ENCODE data around the gene MYO15B.

GRCh38 chr17:75559958-75560533 lies 27.6 kb upstream of the MYO15B start:
- no peak for TF ChIP-seq CTCF (IDR thresholded peaks at IDR 0.05; ENCODE audit: low read length)
- no peak for TF ChIP-seq EZH2 (IDR thresholded peaks at IDR 0.05; ENCODE audit: borderline replicate concordance, low read length)
